SK-N-SH (cell line): ENCODE results near the gene DOCK4.

ENCODE experiments used
- CTCF ChIP-seq: fragments of 200-600 bp; sonication (generic); IDR thresholded peaks from 2 replicates; pipeline ENCODE4 v1.6.1; 2017; ENCODE audit warnings: antibody characterized with exemption, mild to moderate bottlenecking, moderate library complexity
- ZBTB33 ChIP-seq: IDR thresholded peaks from 2 replicates; pipeline ENCODE4 v1.4.0; 2012; ENCODE audit warnings: low read depth, borderline replicate concordance

GRCh38 chr7:112122798-112123197 is 83.4 kb downstream of the DOCK4 start:
- no peak for TF ChIP-seq ZBTB33
- TF ChIP-seq CTCF = no peak
